SK-N-SH treated with all-trans-retinoic acid at 6 μM for 48 hours (cell line): ENCODE data around the gene TMSB15B.
"Not testable (repeated sequence)": the region's sequence is repeated elsewhere in the genome, so short reads cannot be mapped to it uniquely, and the experiment has no call there.

ENCODE experiments used
- ATAC-seq: fragments of 200-7000 bp; cut with Tn5 transposase; 3 replicates; pipeline ENCODE4 v1.9.1; 2020; ENCODE audit warnings: mild to moderate bottlenecking, moderate library complexity
- ARNTL ChIP-seq: fragments of 450-650 bp; formaldehyde crosslinking; IDR thresholded peaks from 2 replicates; pipeline ENCODE4 v1.5.0; 2020; ENCODE audit warnings: low read depth, mild to moderate bottlenecking, moderate library complexity, borderline replicate concordance
- BACH2 ChIP-seq: fragments of 250-450 bp; sonication (Bioruptor Pico); IDR thresholded peaks from 2 replicates; pipeline ENCODE4 v1.9.0; 2021; ENCODE audit warnings: mild to moderate bottlenecking, borderline replicate concordance
- CREB5 ChIP-seq: fragments of 250-450 bp; sonication (Bioruptor Pico); IDR thresholded peaks from 2 replicates; pipeline ENCODE4 v1.5.1; 2020; ENCODE audit warnings: low read depth, mild to moderate bottlenecking, moderate library complexity
- CSDC2 ChIP-seq: fragments of 250-450 bp; sonication (Bioruptor Pico); IDR thresholded peaks from 2 replicates; pipeline ENCODE4 v1.5.0; 2020; ENCODE audit warnings: mild to moderate bottlenecking, moderate library complexity
- ESRRG ChIP-seq: fragments of 250-450 bp; sonication (Bioruptor Pico); IDR thresholded peaks from 2 replicates; pipeline ENCODE4 v1.6.1; 2021; ENCODE audit warnings: mild to moderate bottlenecking
- GLIS3 ChIP-seq: fragments of 250-450 bp; sonication (Bioruptor Pico); IDR thresholded peaks from 2 replicates; pipeline ENCODE4 v1.5.0; 2020; ENCODE audit warnings: mild to moderate bottlenecking, moderate library complexity
- OSR1 ChIP-seq: fragments of 250-450 bp; sonication (Bioruptor Pico); IDR thresholded peaks from 2 replicates; pipeline ENCODE4 v1.8.0; 2022; ENCODE audit warnings: moderate library complexity, mild to moderate bottlenecking, inconsistent platforms
- PATZ1 ChIP-seq: fragments of 250-450 bp; sonication (Bioruptor Pico); IDR thresholded peaks from 2 replicates; pipeline ENCODE4 v1.8.0; 2020; ENCODE audit warnings: mild to moderate bottlenecking, moderate library complexity, borderline replicate concordance
- POU6F1 ChIP-seq: fragments of 250-450 bp; sonication (Bioruptor Pico); IDR thresholded peaks from 2 replicates; pipeline ENCODE4 v1.8.0; 2021; ENCODE audit warnings: low read depth, mild to moderate bottlenecking, moderate library complexity, borderline replicate concordance
- PPARA ChIP-seq: fragments of 250-450 bp; sonication (Bioruptor Pico); IDR thresholded peaks from 2 replicates; pipeline ENCODE4 v1.5.0; 2020; ENCODE audit warnings: mild to moderate bottlenecking, borderline replicate concordance
- RARB ChIP-seq: fragments of 250-450 bp; sonication (Bioruptor Pico); IDR thresholded peaks from 2 replicates; pipeline ENCODE4 v1.8.0; 2021; ENCODE audit warnings: mild to moderate bottlenecking, moderate library complexity
- SNAI2 ChIP-seq: fragments of 250-450 bp; sonication (Bioruptor Pico); IDR thresholded peaks from 2 replicates; pipeline ENCODE4 v1.5.0; 2020; ENCODE audit warnings: mild to moderate bottlenecking, moderate library complexity
- TCF4 ChIP-seq: fragments of 250-450 bp; sonication (Bioruptor Pico); IDR thresholded peaks from 2 replicates; pipeline ENCODE4 v1.8.0; 2021; ENCODE audit warnings: mild to moderate bottlenecking, moderate library complexity, borderline replicate concordance
- TOX ChIP-seq: fragments of 250-450 bp; sonication (Bioruptor Pico); IDR thresholded peaks from 2 replicates; pipeline ENCODE4 v1.8.0; 2021; ENCODE audit warnings: mild to moderate bottlenecking, moderate library complexity, borderline replicate concordance
- TSHZ2 ChIP-seq: fragments of 250-450 bp; sonication (Bioruptor Pico); IDR thresholded peaks from 2 replicates; pipeline ENCODE4 v1.5.0; 2020; ENCODE audit warnings: mild to moderate bottlenecking, moderate library complexity
- ZC3H10 ChIP-seq: fragments of 250-450 bp; sonication (Bioruptor Pico); IDR thresholded peaks from 2 replicates; pipeline ENCODE4 v1.5.1; 2021; ENCODE audit warnings: mild to moderate bottlenecking, moderate library complexity
- ZFP3 ChIP-seq: fragments of 250-450 bp; sonication (Bioruptor Pico); IDR thresholded peaks from 2 replicates; pipeline ENCODE4 v1.5.0; 2020; ENCODE audit warnings: mild to moderate bottlenecking, moderate library complexity
- ZNF565 ChIP-seq: fragments of 450-650 bp; formaldehyde crosslinking; conservative IDR thresholded peaks from 2 replicates; pipeline ENCODE4 v1.5.0; 2020; ENCODE audit warnings: low read depth, mild to moderate bottlenecking, moderate library complexity
- ZNF70 ChIP-seq: fragments of 450-650 bp; formaldehyde crosslinking; IDR thresholded peaks from 2 replicates; pipeline ENCODE4 v1.5.0; 2020; ENCODE audit warnings: mild to moderate bottlenecking, moderate library complexity
- ZNF8 ChIP-seq: fragments of 450-650 bp; formaldehyde crosslinking; IDR thresholded peaks from 2 replicates; pipeline ENCODE4 v1.5.0; 2020; ENCODE audit warnings: mild to moderate bottlenecking, moderate library complexity

The TMSB15B gene

GRCh38 chrX:103999234-103999633 lies 36.8 kb downstream of the TMSB15B start:
- TF ChIP-seq TCF4 (no peak), ZC3H10 (CRISPR knock-in tag) (no peak), ARNTL (no peak), ESRRG (CRISPR knock-in tag) (no peak), ZNF565 (CRISPR knock-in tag) (no peak), ZFP3 (CRISPR knock-in tag) (no peak), GLIS3 (no peak)
- no peak for ATAC-seq

- ATAC-seq: no peak
- TF ChIP-seq POU6F1 (CRISPR knock-in tag) (no peak), OSR1 (CRISPR knock-in tag) (no peak), ZC3H10 (CRISPR knock-in tag) (no peak)
Measured at GRCh38 chrX:104008831-104009230, 46.4 kb downstream of the TMSB15B start.

GRCh38 chrX:104013158-104013557 lies 50.7 kb downstream of the TMSB15B start:
- ATAC-seq: no peak
- no peak for TF ChIP-seq ZNF565 (CRISPR knock-in tag)
- TF ChIP-seq TCF4: no peak
- no peak for TF ChIP-seq CSDC2 (CRISPR knock-in tag)
- no peak for TF ChIP-seq ARNTL
- no peak for TF ChIP-seq TOX (CRISPR knock-in tag)
- TF ChIP-seq OSR1 (CRISPR knock-in tag): no peak

- TF ChIP-seq ZFP3 (CRISPR knock-in tag): no peak
- TF ChIP-seq ZNF70: no peak
- TF ChIP-seq SNAI2 (CRISPR knock-in tag): no peak
- no peak for TF ChIP-seq GLIS3
- no peak for TF ChIP-seq PPARA (CRISPR knock-in tag)
- TF ChIP-seq ARNTL: no peak
- TF ChIP-seq BACH2 (CRISPR knock-in tag): no peak
- no peak for TF ChIP-seq ZNF8
- TF ChIP-seq ESRRG (CRISPR knock-in tag): no peak
- TF ChIP-seq RARB (CRISPR knock-in tag): no peak
- no peak for TF ChIP-seq TSHZ2
- no peak for TF ChIP-seq PATZ1
- TF ChIP-seq OSR1 (CRISPR knock-in tag): no peak
- no peak for TF ChIP-seq POU6F1 (CRISPR knock-in tag)
- TF ChIP-seq ZNF565 (CRISPR knock-in tag): no peak
- TF ChIP-seq CREB5: no peak
- no peak for TF ChIP-seq CSDC2 (CRISPR knock-in tag)
- TF ChIP-seq ZC3H10 (CRISPR knock-in tag): no peak
- no peak for ATAC-seq
Measured at GRCh38 chrX:104013606-104014005, 51.2 kb downstream of the TMSB15B start, which contains the start of gene H2BW1. Gene H2BW1 (minus strand): TSS chrX:104013708. CDS start chrX:104013576, 132 bp downstream.

GRCh38 chrX:104015576-104015975 lies 53.1 kb downstream of the TMSB15B start:
- ATAC-seq: not testable (repeated sequence)
